Peyer's patch (tissue), 4 donors: ENCODE data around the gene REEP2. TPM values are rescaled to one million over a fixed set of nuclear protein-coding genes. Genes with fewer than 3 reads are reported as not detected.

Experiments
- DNase-seq, 3 donors: peaks; one replicate each; pipeline ENCODE4 v3.0.0-alpha.2; 2017 to 2019
- H3K27ac ChIP-seq, 4 donors: fragments of 200-600 bp; sonication (generic); one replicate each; pipeline ENCODE4 v1.5.1; 2016 to 2019
- H3K27me3 ChIP-seq, 2 donors: fragments of 200-600 bp; sonication (generic); one replicate each; pipeline ENCODE4 v1.5.1; 2019
- H3K36me3 ChIP-seq, 3 donors: fragments of 200-600 bp; sonication (generic); one replicate each; pipeline ENCODE4 v1.5.1; 2016 to 2019
- H3K4me1 ChIP-seq, 4 donors: fragments of 200-600 bp; sonication (generic); one replicate each; pipeline ENCODE4 v1.5.1; 2016 to 2019
- H3K4me3 ChIP-seq, 4 donors: fragments of 200-600 bp; sonication (generic); 1 replicate in 3 of 4; 2 replicates in 1 of 4; pipeline ENCODE4 v1.5.1; 2016 to 2019; ENCODE audit warnings: mild to moderate bottlenecking in 1 of 4
- H3K9me3 ChIP-seq, 4 donors: fragments of 200-600 bp; sonication (generic); one replicate each; pipeline ENCODE4 v1.5.1; 2016 to 2019; ENCODE audit warnings: mild to moderate bottlenecking in 1 of 4
- POLR2A ChIP-seq, 2 donors: fragments of 450-650 bp; IDR thresholded peaks; one replicate each; pipeline ENCODE4 v1.5.1; 2017; ENCODE audit warnings: antibody characterized with exemption in 2 of 2, mild to moderate bottlenecking in 2 of 2, moderate library complexity in 2 of 2
- total RNA-seq, 4 donors: library from RNA; depleted of rRNA; stranded (reverse); fragments of >200 nt; gene quantifications; one replicate each; pipeline ENCODE4 v1.1.0, GENCODE V29; 2016
- TF ChIP-seq, protein P1 (sequence below), 6 experiments: fragments of 450-650 bp in 4 of 6; fragments of 200-600 bp in 2 of 6; sonication (generic) in 1 of 6; IDR thresholded peaks; one replicate each; pipeline ENCODE4 v1.5.1; 2017 to 2019; ENCODE audit warnings: antibody characterized with exemption in 6 of 6, mild to moderate bottlenecking in 3 of 6, moderate library complexity in 1 of 6

REEP2 gene
- total RNA-seq, 4 donors from 2014 or later: 1.7 to 10.7 (median 2.1) TPM

DNA sequence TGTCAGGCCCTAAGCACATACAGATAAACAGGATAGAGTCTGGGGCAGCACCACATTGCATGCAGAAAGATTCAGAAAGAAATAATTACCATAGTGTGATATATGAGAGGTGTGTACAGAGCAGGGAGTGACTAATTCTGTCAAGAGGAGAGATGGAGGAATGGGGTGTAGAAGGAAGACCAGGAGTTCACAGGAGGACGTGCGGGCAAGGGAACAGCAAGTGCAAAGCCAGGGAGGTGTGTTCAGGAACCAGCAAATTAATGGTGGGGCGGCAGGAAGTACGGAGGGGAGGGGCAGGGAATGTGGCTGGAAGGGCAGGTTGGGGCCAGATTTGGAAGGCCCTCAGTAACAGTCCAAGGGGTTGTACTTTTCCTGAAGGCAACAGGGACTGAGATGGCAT, 43.8 kb downstream of the REEP2 start:
- DNase-seq: no peak

DNA sequence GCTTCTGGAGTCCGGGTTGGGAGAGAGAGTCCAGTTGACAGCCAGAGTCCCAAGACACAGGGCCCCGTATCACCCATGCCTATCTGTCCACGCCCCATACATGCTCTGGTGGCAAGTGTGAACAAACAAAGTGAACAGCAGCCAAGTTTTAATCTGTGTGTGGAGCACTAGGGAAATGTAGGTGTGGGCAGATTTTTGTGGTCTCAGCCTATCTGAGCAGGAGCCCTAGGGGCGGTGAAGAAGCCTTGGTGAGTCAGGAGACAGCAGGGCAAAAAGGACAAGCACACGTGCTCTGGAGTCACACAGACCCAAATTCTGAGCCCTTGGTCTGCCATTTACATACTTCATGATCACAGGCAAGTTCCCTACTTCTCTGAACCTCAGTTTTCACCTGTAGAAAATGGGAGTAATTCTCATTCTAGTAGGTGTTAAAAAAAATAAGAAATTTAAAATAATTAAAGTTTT, 49.7 kb downstream of the REEP2 start:
- TF ChIP-seq, protein P1, sequence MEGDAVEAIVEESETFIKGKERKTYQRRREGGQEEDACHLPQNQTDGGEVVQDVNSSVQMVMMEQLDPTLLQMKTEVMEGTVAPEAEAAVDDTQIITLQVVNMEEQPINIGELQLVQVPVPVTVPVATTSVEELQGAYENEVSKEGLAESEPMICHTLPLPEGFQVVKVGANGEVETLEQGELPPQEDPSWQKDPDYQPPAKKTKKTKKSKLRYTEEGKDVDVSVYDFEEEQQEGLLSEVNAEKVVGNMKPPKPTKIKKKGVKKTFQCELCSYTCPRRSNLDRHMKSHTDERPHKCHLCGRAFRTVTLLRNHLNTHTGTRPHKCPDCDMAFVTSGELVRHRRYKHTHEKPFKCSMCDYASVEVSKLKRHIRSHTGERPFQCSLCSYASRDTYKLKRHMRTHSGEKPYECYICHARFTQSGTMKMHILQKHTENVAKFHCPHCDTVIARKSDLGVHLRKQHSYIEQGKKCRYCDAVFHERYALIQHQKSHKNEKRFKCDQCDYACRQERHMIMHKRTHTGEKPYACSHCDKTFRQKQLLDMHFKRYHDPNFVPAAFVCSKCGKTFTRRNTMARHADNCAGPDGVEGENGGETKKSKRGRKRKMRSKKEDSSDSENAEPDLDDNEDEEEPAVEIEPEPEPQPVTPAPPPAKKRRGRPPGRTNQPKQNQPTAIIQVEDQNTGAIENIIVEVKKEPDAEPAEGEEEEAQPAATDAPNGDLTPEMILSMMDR (IDR thresholded peaks at IDR 0.05): no peak
- TF ChIP-seq POLR2A (IDR thresholded peaks at IDR 0.05): no peak
- no peak for DNase-seq
- Histone ChIP-seq H3K27ac (no peak overlapping the region), H3K9me3 (no peaks in the 10 kb centered on the region), H3K27me3 (no peaks in the 10 kb centered on the region), H3K4me1 (peaks cover 0 to 19% (median 14%) of the 10 kb centered on the region in 4 donors), H3K4me3 (no peak overlapping the region), H3K36me3 (no peaks in the 10 kb centered on the region)

More for the DNA sequence above, 43.8 kb downstream of the REEP2 start:
- Histone ChIP-seq H3K4me3 (no peak overlapping the region), H3K36me3 (no peaks in the 10 kb centered on the region), H3K27ac (no peak overlapping the region), H3K27me3 (no peaks in the 10 kb centered on the region), H3K9me3 (no peaks in the 10 kb centered on the region), H3K4me1 (no peaks in the 10 kb centered on the region)
- TF ChIP-seq, protein P1 (IDR thresholded peaks at IDR 0.05): no peak
- no peak for TF ChIP-seq POLR2A (IDR thresholded peaks at IDR 0.05)

DNA sequence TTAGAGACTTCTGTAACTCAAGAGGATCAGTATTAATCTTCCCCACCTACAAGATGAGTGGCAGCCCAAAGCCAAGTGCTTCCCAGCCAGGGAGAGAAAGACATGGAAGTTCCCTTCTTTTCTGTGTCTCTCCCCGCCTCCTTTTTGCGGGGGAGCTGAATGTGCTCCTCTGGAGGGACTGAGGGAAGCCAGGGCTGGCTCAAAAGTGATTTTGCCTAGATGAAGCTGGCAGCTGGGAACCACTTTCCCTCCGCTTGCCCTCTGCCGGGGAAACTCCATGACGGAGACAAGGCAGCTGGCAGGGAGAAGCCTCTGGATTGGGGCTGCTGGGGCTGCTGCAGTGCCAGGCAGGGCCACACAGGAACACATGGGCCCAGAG, 50.8 kb downstream of the REEP2 start:
- no peak for DNase-seq
- Histone ChIP-seq H3K4me3 (no peak overlapping the region), H3K27ac (no peak overlapping the region), H3K4me1 (peaks cover 0 to 19% (median 14%) of the 10 kb centered on the region in 4 donors), H3K36me3 (no peaks in the 10 kb centered on the region), H3K9me3 (no peaks in the 10 kb centered on the region), H3K27me3 (no peaks in the 10 kb centered on the region)
- TF ChIP-seq, protein P1 (IDR thresholded peaks at IDR 0.05): no peak
- TF ChIP-seq POLR2A (IDR thresholded peaks at IDR 0.05): no peak

DNA sequence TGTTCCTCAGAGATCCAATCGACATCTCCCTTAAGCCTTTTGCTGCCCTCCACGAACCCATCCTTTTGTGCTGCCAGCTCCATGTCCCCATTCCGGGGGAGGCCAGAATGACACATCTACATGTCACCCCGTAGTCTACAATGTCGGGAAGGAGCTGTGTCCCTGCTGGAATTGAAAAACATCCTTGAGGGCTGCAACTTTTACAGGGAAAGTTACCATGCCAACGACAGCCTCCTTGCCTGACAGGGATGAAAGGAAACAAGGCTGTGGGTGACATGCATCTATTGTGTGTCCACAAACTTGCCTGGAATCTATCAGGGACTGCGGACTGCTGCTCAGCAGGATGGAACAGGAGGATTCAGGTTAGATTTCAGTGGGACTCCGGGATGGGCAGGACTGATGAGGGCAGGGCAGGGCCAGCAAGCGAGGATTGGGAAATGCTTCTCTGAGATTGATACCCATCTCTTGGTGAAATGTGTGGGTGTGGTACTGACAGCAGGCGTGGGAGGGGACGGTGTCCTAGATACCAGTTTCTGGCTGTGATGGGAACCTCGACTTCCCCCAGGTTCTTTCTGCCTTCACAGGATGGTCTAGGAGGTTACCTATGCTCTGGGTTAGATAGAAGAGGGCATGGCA, 51.9 kb downstream of the REEP2 start:
- DNase-seq: no peak
- H3K4me3 ChIP-seq: no peak overlapping the region
- no peak overlapping the region for H3K27ac ChIP-seq
- peaks cover 0 to 19% (median 14%) of the 10 kb centered on the region in 4 donors for H3K4me1 ChIP-seq
- H3K36me3 ChIP-seq: no peaks in the 10 kb centered on the region
- TF ChIP-seq, protein P1 (IDR thresholded peaks at IDR 0.05): no peak
- no peak for TF ChIP-seq POLR2A (IDR thresholded peaks at IDR 0.05)
- H3K27me3 ChIP-seq: no peaks in the 10 kb centered on the region
- no peaks in the 10 kb centered on the region for H3K9me3 ChIP-seq

DNA sequence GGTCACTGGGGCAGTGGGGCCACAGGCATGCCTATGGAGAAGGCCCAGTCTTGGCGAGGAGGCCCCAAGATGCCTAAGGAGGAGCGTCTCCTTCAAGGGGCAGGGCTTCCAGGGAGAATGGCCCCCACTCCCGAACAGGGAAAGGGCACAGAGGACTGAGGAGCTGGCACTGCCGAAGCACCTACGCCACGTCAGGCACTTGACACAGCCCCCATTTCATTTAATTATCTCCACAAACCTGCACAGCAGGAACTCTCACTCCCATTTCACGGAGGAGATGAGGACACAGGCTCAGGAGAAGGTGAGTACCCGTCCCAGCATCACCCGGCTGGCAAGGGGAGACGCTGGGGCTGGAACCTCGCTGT, 52.4 kb downstream of the REEP2 start:
- Histone ChIP-seq H3K27me3 (no peaks in the 10 kb centered on the region), H3K9me3 (no peaks in the 10 kb centered on the region), H3K4me3 (peak overlapping the region; percentile 26 to 66 (median 62)), H3K36me3 (no peaks in the 10 kb centered on the region), H3K27ac (peak overlapping the region in 1 of 4 donors; percentile 49), H3K4me1 (peaks cover 0 to 19% (median 14%) of the 10 kb centered on the region in 4 donors)
- TF ChIP-seq, protein P1 (IDR thresholded peaks at IDR 0.05): no peak
- TF ChIP-seq POLR2A (IDR thresholded peaks at IDR 0.05): no peak
- DNase-seq: no peak
